Neuronal stem cell (in vitro differentiated cells): Measurements from ENCODE around the gene ADAM12.

ENCODE experiments used
- DNase-seq: peaks from one replicate; pipeline ENCODE4 v3.0.0-alpha.2; 2013; ENCODE audit warnings: low spot score
- H2AFZ ChIP-seq: one replicate; pipeline ENCODE4 v1.6.1; 2013; ENCODE audit warnings: mild to moderate bottlenecking, low read length, inconsistent platforms
- H2AK5ac ChIP-seq: 2 replicates; pipeline ENCODE4 v1.6.1; 2013; ENCODE audit warnings: low read depth, mild to moderate bottlenecking, inconsistent platforms, low read length, moderate library complexity, mixed read lengths
- H2BK120ac ChIP-seq: 2 replicates; pipeline ENCODE4 v1.6.1; 2013; ENCODE audit warnings: low read depth, mild to moderate bottlenecking, inconsistent platforms, low read length, moderate library complexity, mixed read lengths
- H2BK12ac ChIP-seq: one replicate; pipeline ENCODE4 v1.6.1; 2013; ENCODE audit warnings: low read length, inconsistent platforms
- H2BK15ac ChIP-seq: 2 replicates; pipeline ENCODE4 v1.6.1; 2013; ENCODE audit warnings: mild to moderate bottlenecking, low read length, inconsistent platforms, mixed read lengths
- H2BK5ac ChIP-seq: one replicate; pipeline ENCODE4 v1.6.1; 2013; ENCODE audit warnings: inconsistent platforms, mild to moderate bottlenecking, low read length, moderate library complexity
- H3K14ac ChIP-seq: one replicate; pipeline ENCODE4 v1.6.1; 2013; ENCODE audit warnings: low read length, inconsistent platforms
- H3K18ac ChIP-seq: 2 replicates; pipeline ENCODE4 v1.6.1; 2013; ENCODE audit warnings: low read length, inconsistent platforms
- H3K23ac ChIP-seq: 2 replicates; pipeline ENCODE4 v1.6.1; 2013; ENCODE audit warnings: low read depth, mild to moderate bottlenecking, mixed read lengths, low read length, inconsistent platforms; ENCODE audit not compliant: poor library complexity
- H3K27ac ChIP-seq: replicated peaks from 3 replicates; pipeline ENCODE4 v1.5.1; 2013; ENCODE audit warnings: low read length, inconsistent platforms
- H3K27me3 ChIP-seq, 3 experiments: 2 replicates each; pipeline ENCODE4 v1.6.1; 2013; ENCODE audit warnings: low read length in 3 of 3, mild to moderate bottlenecking in 2 of 3, inconsistent platforms in 1 of 3, low read depth in 1 of 3, mixed read lengths in 1 of 3, moderate library complexity in 1 of 3; ENCODE audit not compliant: control insufficient read depth in 3 of 3, insufficient read depth in 3 of 3
- H3K36me3 ChIP-seq, 2 donors: replicated peaks in 1 of 2; 2 replicates each; pipeline ENCODE4 v1.6.1; 2013; ENCODE audit warnings: low read length in 2 of 2; ENCODE audit not compliant: control insufficient read depth in 2 of 2, insufficient read depth in 2 of 2
- H3K4ac ChIP-seq: 2 replicates; pipeline ENCODE4 v1.6.1; 2013; ENCODE audit warnings: inconsistent platforms, mild to moderate bottlenecking, low read length, moderate library complexity
- H3K4me1 ChIP-seq, 2 donors: 1 replicate in 1 of 2; 2 replicates in 1 of 2; pipeline ENCODE4 v1.6.1; 2013; ENCODE audit warnings: low read length in 2 of 2, low read depth in 1 of 2; ENCODE audit not compliant: control insufficient read depth in 2 of 2, insufficient read depth in 1 of 2
- H3K4me2 ChIP-seq: one replicate; pipeline ENCODE4 v1.6.1; 2013; ENCODE audit warnings: mild to moderate bottlenecking, low read length, inconsistent platforms; ENCODE audit not compliant: insufficient read depth, poor library complexity, severe bottlenecking
- H3K4me3 ChIP-seq, 2 donors: 2 replicates each; pipeline ENCODE4 v1.5.1; 2013; ENCODE audit warnings: low read length in 2 of 2, mild to moderate bottlenecking in 2 of 2, inconsistent platforms in 1 of 2, moderate library complexity in 1 of 2
- H3K79me1 ChIP-seq: one replicate; pipeline ENCODE4 v1.6.1; 2013; ENCODE audit warnings: low read depth, mild to moderate bottlenecking, inconsistent platforms, low read length, moderate library complexity
- H3K9ac ChIP-seq: one replicate; pipeline ENCODE4 v1.6.1; 2013; ENCODE audit warnings: mild to moderate bottlenecking, low read depth, low read length, inconsistent platforms; ENCODE audit not compliant: poor library complexity
- H3K9me3 ChIP-seq, 2 donors: replicated peaks in 1 of 2; 2 replicates each; pipeline versions ENCODE3 to v1.6.1; 2013; ENCODE audit warnings: low read length in 2 of 2, mild to moderate bottlenecking in 2 of 2, inconsistent platforms in 1 of 2, low read depth in 1 of 2, mixed read lengths in 1 of 2, moderate library complexity in 1 of 2; ENCODE audit not compliant: control insufficient read depth in 2 of 2, insufficient read depth in 1 of 2
- H4K8ac ChIP-seq: one replicate; pipeline ENCODE4 v1.6.1; 2013; ENCODE audit warnings: low read depth, mild to moderate bottlenecking, inconsistent platforms, low read length, moderate library complexity
- H4K91ac ChIP-seq: one replicate; pipeline ENCODE4 v1.6.1; 2013; ENCODE audit warnings: low read length, low read depth, mild to moderate bottlenecking, inconsistent platforms; ENCODE audit not compliant: poor library complexity
- WGBS, 2 donors: extraction: QIAGEN DNeasy Blood & Tissue Kit; methylation state at CpG; one replicate each; pipeline ENCODE4 v1.1.7; 2013; ENCODE audit warnings: missing lambda C conversion rate in 2 of 2, mixed read lengths in 1 of 2; ENCODE audit not compliant: insufficient read length in 2 of 2, insufficient replicate concordance in 1 of 2; ENCODE audit errors: extremely low coverage in 2 of 2; 5-methylcytosine and 5-hydroxymethylcytosine counted together

The ADAM12 gene

DNA sequence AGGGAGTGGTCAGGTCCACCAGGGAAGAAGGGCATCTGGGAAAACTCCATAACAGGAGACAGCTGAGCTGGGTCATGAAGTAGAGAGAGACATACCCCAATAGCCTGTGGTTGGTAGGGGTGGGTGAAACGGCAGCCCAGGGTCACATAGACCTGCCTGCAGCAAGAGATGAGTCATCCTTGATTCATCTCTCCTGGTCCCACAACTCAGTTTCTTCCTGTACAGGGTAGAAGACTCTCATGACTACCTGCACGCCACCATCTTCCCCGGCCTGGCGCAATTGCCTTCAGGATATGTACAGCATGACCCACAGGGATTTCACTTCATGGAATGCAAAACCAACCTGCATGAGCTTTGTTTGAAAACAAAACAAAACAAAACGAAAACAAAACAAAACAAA is 45.1 kb upstream of the ADAM12 start:
- H4K8ac ChIP-seq = no peak overlapping the region
- no peak overlapping the region for H3K9ac ChIP-seq
- no peaks in the 10 kb centered on the region for H3K27me3 ChIP-seq
- no peak overlapping the region for H3K18ac ChIP-seq
- H3K36me3 ChIP-seq = no peaks in the 10 kb centered on the region
- no peaks in the 10 kb centered on the region for H3K79me1 ChIP-seq
- H3K9me3 ChIP-seq = no peaks in the 10 kb centered on the region
- no peak overlapping the region for H3K4me3 ChIP-seq
- no peak overlapping the region for H3K4me2 ChIP-seq
- H2AK5ac ChIP-seq = peak overlapping the region; percentile 40
- no peak overlapping the region for H2BK12ac ChIP-seq
- H4K91ac ChIP-seq = no peak overlapping the region
- no peak overlapping the region for H3K23ac ChIP-seq
- H2BK120ac ChIP-seq = no peak overlapping the region
- no peaks in the 10 kb centered on the region for H3K4me1 ChIP-seq
- H3K27ac ChIP-seq = no peak overlapping the region
- DNase-seq = no peak
- H2BK5ac ChIP-seq = no peak overlapping the region
- no CpG with 5 or more reads among the region's 5 CpGs for WGBS, 2 donors
- H2AFZ ChIP-seq = no peak overlapping the region
- H3K4ac ChIP-seq = no peak overlapping the region
- no peak overlapping the region for H2BK15ac ChIP-seq
- no peak overlapping the region for H3K14ac ChIP-seq

DNA sequence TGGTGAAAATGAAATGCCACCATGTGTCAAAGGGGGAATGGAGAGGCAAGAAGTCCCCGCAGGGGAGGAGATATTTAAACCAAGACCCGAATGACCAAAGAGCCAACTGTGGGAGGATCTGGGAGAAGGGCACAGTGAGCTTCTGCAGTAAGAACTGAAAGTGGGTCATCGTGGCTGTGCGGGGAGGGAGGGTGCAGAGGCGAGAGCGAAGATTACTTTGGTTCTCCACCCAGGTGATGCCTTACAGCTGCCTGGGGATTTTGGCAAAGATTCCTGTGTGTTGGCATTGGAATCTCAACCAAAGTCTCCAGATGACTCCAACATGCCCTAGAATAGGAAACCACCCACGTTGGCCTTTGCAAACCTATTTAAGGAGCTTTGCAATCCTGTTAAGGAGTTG is 44.2 kb upstream of the ADAM12 start:
- DNase-seq = no peak
- Histone ChIP-seq H3K18ac (no peak overlapping the region), H2AK5ac (no peak overlapping the region), H2BK15ac (no peak overlapping the region), H2AFZ (no peak overlapping the region), H2BK120ac (no peak overlapping the region), H2BK12ac (no peak overlapping the region), H3K23ac (no peak overlapping the region), H3K4ac (no peak overlapping the region), H3K4me2 (no peak overlapping the region), H3K4me1 (no peaks in the 10 kb centered on the region), H3K14ac (no peak overlapping the region), H3K9ac (no peak overlapping the region), H4K91ac (no peak overlapping the region), H2BK5ac (no peak overlapping the region), H3K4me3 (no peak overlapping the region), H3K27ac (no peak overlapping the region), H3K27me3 (peaks cover 0 to 4% (median 0%) of the 10 kb centered on the region in 3 experiments), H3K79me1 (no peaks in the 10 kb centered on the region), H3K36me3 (no peaks in the 10 kb centered on the region), H3K9me3 (no peaks in the 10 kb centered on the region), H4K8ac (no peak overlapping the region)
- no CpG with 5 or more reads among the region's 7 CpGs for WGBS, 2 donors

DNA sequence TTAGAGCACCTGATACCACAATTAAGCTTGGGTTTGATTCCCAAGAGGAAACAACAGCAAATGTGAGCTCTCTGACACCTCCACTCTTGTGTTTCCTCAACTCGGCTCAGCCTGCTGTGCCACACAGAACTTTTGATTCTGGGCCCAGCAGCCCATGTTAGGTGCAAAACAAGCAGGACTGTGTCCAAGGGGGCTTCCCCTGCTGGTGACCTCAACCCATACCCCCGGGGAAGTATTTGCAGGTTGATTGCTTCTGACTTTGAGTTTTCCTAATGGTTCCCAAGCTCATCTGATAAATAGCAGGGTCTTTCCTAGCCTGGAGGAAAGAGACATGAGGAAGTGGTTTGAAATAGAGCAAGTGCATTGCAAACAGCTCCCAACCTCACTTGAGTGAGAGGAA is 43.5 kb upstream of the ADAM12 start:
- Histone ChIP-seq H3K27me3 (peaks cover 0 to 4% (median 0%) of the 10 kb centered on the region in 3 experiments), H2BK5ac (no peak overlapping the region), H2AFZ (no peak overlapping the region), H3K4me3 (no peak overlapping the region), H3K9ac (no peak overlapping the region), H2BK120ac (no peak overlapping the region), H2BK12ac (no peak overlapping the region), H3K23ac (no peak overlapping the region), H4K91ac (no peak overlapping the region), H3K4me2 (no peak overlapping the region), H3K79me1 (no peaks in the 10 kb centered on the region), H2AK5ac (no peak overlapping the region), H3K27ac (no peak overlapping the region), H3K18ac (no peak overlapping the region), H2BK15ac (no peak overlapping the region), H3K36me3 (no peaks in the 10 kb centered on the region), H4K8ac (no peak overlapping the region), H3K9me3 (no peaks in the 10 kb centered on the region), H3K14ac (no peak overlapping the region), H3K4ac (no peak overlapping the region), H3K4me1 (no peaks in the 10 kb centered on the region)
- DNase-seq = no peak
- no CpG with 5 or more reads among the region's 2 CpGs for WGBS, 2 donors

- Histone ChIP-seq H3K36me3 (no peaks in the 10 kb centered on the region), H3K9me3 (no peaks in the 10 kb centered on the region), H3K27me3 (peaks cover 0 to 4% (median 0%) of the 10 kb centered on the region in 3 experiments), H3K79me1 (no peaks in the 10 kb centered on the region), H3K9ac (no peak overlapping the region), H2BK12ac (no peak overlapping the region), H2BK5ac (no peak overlapping the region), H3K14ac (no peak overlapping the region), H3K4me3 (no peak overlapping the region), H3K4me1 (no peaks in the 10 kb centered on the region), H4K91ac (no peak overlapping the region), H3K4ac (no peak overlapping the region), H2AK5ac (no peak overlapping the region), H3K18ac (no peak overlapping the region), H2AFZ (no peak overlapping the region), H2BK15ac (no peak overlapping the region), H2BK120ac (no peak overlapping the region), H3K23ac (no peak overlapping the region), H3K4me2 (no peak overlapping the region), H3K27ac (no peak overlapping the region), H4K8ac (no peak overlapping the region)
- no peak for DNase-seq
- no CpG with 5 or more reads among the region's 2 CpGs for WGBS, 2 donors
Measured at GRCh38 chr10:126430512-126430911, 42.2 kb upstream of the ADAM12 start.
